Activated effector memory CD4-positive, alpha-beta T cell treated with anti-CD3 and anti-CD28 coated beads, Interleukin-2, amount 50 U/mL, for 16 hours (primary cell): ENCODE measurements around the gene PPP2R2C.

ENCODE experiments used
- DNase-seq: peaks from one replicate; pipeline ENCODE4 v3.0.0-alpha.2; 2020

Gene PPP2R2C

DNA sequence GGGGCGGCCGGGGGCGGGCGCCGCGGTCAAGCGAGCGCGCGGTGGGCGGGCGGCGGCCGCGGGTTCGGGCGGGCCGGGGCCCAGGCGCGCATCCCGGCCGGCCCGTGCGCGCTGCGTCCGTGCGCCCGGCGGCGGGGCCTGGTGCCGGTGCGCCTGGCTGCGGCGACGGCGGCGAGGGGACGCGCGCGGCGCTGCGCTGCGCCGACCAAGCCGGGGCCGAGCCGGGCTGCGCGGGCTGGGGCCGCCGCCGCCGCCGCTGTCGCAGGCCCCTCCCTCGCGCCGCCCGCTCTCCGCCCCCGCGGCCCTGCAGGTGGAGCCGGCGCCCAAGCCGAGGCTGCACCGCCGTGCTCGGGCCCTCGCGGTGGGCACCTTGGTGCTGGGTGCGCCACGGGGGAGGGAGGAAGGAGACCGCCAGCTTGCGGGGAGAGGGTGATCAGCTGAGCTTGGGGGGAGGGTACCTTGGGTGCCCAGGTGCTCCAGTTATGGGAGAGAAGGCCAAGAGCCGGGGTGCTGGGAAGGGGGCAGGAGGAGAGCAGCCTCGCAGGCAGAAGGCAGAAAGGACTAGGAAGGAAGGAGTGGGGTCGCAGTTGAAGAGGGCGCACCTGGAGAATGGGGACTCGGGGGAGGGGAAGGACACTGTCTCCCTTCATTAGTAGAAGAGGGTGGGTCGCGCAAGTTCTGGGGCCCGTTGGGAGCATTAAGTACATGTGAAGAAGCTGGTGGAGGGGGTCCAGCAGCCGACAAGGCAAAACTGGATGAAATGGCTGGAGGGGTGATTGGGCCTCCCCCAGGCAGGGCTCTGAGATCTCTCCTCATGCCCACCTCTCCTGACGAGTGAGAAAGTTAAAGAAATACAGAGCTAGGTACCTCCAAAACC is at the start of gene PPP2R2C:
TSS of gene PPP2R2C (minus strand) at position 228 of the 877 bp plus-strand sequence. CDS start 385 bp downstream, outside the sequence.
- peak; percentile 46 for DNase-seq

GRCh38 chr4:6520978-6521377 is 48.6 kb upstream of the PPP2R2C start:
- no peak for DNase-seq

GRCh38 chr4:6520051-6520636 is 47.7 kb upstream of the PPP2R2C start:
- no peak for DNase-seq

DNA sequence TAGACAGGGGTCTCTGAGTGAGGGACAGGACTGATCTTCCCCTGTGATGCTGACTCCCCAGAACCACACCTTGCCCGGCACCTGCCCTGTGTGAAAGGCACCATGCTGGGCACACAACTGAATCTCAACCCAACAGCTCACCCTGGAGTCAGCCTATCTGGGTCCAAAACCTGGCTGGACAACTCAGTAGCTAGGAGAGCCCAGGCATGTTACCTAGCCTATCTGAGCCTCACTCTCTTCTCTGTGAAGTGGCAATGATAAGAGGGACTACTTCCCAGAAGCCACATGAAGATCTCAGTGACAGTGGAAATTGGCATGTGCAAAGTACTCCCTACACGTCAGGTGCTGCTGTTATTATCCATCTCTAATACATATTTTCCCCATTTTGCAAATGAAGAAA is 44.8 kb upstream of the PPP2R2C start:
- no peak for DNase-seq

- no peak for DNase-seq
Measured at GRCh38 chr4:6516762-6517161, 44.3 kb upstream of the PPP2R2C start.

DNA sequence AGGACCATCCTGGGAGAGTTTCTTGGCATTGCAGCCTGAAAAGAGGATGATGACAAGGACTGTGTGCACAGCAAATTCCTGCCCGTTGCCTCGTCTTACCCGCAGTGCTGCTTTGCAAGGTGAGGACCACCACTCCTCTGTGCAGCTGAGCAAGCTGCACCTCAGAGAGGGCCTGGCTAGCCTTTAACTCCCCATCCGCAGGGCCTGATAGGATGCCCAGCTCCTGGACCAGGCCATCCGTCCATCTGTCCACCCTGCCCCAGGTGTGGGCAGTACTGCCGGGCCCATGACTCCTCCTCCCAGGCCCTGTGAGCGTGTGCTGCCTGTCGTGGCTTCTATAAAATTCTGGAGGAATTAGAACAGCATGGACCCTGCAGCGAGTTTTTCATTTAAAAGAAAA is 43.9 kb upstream of the PPP2R2C start:
- no peak for DNase-seq

DNA sequence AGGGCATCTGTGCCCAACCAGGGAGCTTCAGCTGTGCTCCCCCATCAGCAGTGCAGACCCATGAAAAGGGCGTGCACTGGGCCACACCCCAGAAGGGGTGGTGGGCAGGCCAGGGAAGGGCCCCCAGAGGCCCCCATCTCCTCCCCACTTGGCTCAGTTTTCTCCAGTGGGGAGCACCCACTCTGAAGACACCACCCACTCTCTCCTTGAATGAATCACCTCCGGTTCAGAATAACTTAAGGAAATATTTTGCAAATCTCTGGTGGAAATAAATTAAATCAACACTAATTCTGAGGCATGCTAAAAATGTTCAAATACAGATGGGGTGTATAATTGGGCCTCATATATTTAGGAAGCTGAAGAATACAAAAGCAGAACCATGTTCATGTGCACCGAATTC is 41.3 kb upstream of the PPP2R2C start:
- DNase-seq: no peak

DNA sequence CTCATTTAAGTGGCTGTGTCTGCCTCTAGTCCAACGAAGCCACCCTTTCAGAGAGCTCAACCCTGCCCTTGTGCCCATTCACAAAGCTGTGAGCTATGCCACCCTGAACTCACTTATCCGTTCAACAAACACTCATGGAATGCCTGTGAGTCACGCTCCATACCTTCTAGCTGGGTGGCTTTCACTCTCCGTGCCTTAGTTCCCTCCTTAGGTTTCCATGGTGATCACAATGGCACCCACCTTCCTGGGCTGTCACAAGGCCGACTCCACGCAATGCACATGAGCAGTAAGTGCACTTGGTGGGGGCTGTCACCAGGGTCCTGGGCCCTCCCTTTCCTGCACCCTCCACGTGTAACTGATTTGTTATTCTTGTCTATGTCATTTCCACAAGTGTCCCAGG is 37.2 kb upstream of the PPP2R2C start:
- DNase-seq: no peak

GRCh38 chr4:6507345-6507744 is 34.9 kb upstream of the PPP2R2C start:
- no peak for DNase-seq

GRCh38 chr4:6506616-6507140 is 34.3 kb upstream of the PPP2R2C start:
- DNase-seq: no peak

DNA sequence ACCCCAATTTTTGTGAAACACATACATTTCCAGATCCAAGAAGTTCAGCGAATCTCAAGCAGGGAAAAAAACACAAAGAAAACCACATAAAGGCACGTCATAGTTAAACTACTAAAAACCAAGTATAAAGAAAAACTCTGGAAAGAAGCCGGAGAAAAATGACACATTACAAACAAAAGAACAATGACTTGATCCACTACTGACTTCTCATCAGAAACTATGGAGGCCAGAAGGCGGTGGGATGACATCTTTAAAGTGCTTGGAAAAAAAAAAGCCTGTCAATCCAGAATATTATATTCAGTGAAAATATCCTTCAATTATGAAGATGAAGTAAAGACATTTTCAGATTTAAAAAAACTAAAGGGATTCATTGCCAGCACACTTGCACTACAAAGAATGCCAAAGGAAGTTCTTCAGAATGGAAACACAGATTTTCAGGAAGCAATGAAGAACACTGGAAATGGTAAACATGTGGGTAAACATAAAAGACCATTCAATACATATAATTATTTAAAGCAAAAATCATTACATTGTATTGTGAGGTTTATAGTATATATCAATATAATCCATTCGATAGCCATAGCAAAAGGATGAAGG is 32.6 kb upstream of the PPP2R2C start:
- DNase-seq: no peak

- no peak for DNase-seq
Measured at GRCh38 chr4:6502747-6503465, 30.5 kb upstream of the PPP2R2C start.

DNA sequence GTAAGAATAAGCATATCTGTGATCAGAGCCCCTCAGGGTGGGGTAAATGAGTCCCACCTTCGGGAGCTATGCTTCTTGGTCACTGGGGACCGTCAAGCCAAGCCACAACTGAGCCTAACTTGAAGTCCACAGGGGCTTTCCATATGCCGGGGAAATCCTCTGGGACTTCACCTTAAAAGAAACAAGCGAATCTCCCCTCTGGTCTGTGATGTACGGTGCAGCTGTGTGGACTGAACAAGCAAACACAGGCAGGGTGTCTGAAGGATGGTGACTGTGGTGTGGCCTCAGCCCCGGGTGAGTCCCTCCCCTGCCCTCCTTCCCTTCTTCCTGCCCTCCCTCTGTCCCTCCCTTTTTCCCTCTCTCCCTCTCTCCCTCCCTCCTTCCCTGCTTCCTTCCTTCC is 29.7 kb upstream of the PPP2R2C start:
- DNase-seq: no peak

- no peak for DNase-seq
Measured at GRCh38 chr4:6501171-6501570, 28.8 kb upstream of the PPP2R2C start.

- DNase-seq: no peak
Measured at GRCh38 chr4:6500481-6501140, 28.2 kb upstream of the PPP2R2C start.

DNA sequence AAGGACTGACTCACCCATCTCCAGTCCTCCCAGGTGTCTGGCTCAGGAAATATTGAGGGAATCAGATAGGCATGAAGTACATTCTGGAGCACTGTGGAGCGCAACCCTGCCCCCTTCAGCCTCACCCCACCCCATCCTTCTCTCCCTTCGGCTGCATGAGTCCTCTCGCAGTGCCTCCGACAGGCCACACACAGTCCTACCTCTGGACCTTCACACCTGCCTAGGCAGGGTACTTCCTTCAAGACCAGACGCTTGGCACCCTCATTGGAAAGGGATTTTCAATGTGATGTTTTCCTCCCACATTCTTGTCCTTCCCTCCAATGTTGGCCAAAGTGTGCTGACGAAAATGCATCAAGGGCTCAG is 26.8 kb upstream of the PPP2R2C start:
- DNase-seq: no peak

GRCh38 chr4:6498511-6499237 is 26.3 kb upstream of the PPP2R2C start:
- DNase-seq: no peak

DNA sequence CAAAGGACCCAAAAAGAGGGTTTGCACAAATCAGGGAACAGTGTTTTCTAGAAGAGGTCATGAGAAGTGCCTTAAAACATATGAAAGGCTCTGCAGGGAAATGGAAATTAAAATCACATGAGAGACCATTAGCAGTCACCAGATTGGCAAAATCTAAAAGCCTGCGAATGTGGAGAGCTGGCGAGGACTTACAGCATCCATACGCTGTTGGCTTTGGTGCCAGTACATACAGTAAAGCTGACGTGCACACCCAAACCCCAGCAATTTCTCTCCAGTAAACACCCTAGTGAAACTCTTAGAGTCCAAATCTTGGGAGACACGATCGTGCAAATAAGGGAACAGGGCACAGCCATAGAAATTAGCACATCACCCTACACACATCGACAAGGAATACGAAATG is 25.4 kb upstream of the PPP2R2C start:
- DNase-seq: peak; percentile 19

GRCh38 chr4:6495736-6496135 is 23.3 kb upstream of the PPP2R2C start:
- no peak for DNase-seq

- DNase-seq: no peak
Measured at GRCh38 chr4:6495296-6495590, 22.8 kb upstream of the PPP2R2C start.

DNA sequence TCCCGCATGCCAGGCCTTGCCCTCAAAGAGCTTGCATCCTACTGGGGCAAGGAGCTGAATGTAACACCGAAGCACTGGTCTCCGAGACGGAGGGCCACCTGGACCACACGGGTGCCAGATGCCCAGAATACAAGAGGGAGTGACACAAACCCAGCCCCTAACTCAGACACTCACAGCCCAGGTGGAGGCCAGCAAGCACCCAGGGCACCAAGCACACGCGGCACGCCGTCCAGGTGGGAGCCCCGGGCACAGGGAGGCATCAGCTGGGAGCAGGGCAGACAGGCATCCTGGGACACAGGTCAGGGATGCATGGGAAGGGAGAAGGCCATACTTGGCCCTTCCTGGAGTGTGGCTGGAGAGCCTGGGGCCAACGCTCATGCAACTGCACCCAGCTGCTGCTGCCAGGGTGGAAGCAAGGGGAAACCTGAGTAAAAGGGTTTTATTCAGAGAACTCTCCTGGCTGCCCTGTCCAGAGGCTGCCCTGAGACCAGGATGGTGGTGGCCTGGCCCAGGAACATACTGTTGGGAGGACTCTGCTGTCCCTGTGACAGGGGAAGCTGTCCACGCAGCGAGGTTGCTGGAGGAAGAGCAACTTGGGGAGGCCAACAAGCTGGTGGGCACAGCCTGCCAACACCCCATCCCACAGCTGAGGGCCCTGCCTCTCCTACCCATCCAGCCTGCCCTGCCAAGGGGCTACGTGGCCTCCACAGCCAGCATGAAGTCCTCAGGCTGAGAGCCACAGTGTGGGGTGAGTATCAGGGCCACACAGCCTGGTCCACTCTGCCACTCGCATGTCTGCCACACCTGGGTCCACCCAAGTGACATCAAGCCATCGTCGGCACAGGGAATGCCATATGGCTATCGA is 22.2 kb upstream of the PPP2R2C start:
- peak; percentile 24 for DNase-seq
